Nephron (organoid): ENCODE data around the gene ERGIC2.
"Not testable (repeated sequence)": the region's sequence is repeated elsewhere in the genome, so short reads cannot be mapped to it uniquely, and the experiment has no call there.

Experiments used
- H3K27ac Mint-ChIP-seq, 3 experiments: 2 replicates each; pipeline ENCODE4 v1.8.0; 2020; ENCODE audit warnings: mixed read lengths in 3 of 3, mild to moderate bottlenecking in 2 of 3, moderate library complexity in 1 of 3
- H3K27me3 Mint-ChIP-seq: 2 replicates; pipeline ENCODE4 v1.8.0; 2021; ENCODE audit warnings: low read depth, mild to moderate bottlenecking, moderate library complexity, mixed read lengths
- H3K36me3 Mint-ChIP-seq: 2 replicates; pipeline ENCODE4 v1.8.0; 2020; ENCODE audit warnings: low read depth, mixed read lengths
- H3K4me1 Mint-ChIP-seq: 2 replicates; pipeline ENCODE4 v1.8.0; 2020; ENCODE audit warnings: mixed read lengths
- H3K4me3 Mint-ChIP-seq, 3 experiments: 2 replicates each; pipeline ENCODE4 v1.8.0; 2020; ENCODE audit warnings: mild to moderate bottlenecking in 3 of 3, mixed read lengths in 3 of 3, moderate library complexity in 2 of 3
- H3K9me3 Mint-ChIP-seq: 2 replicates; pipeline ENCODE4 v1.8.0; 2020; ENCODE audit warnings: mixed read lengths
- CTCF ChIP-seq, 3 experiments: fragments of 200-600 bp; sonication (generic); IDR thresholded peaks; one replicate each; pipeline ENCODE4 v1.5.0; 2021; ENCODE audit warnings: antibody characterized with exemption in 3 of 3; ENCODE audit not compliant: unreplicated experiment in 3 of 3

ERGIC2 gene

GRCh38 chr12:29389295-29389919 is 8.4 kb upstream of the ERGIC2 start:
- Mint-ChIP-seq H3K27me3 (peaks cover 4% of the 10 kb centered on the region), H3K27ac (no peak overlapping the region), H3K4me3 (no peak overlapping the region), H3K4me1 (no peaks in the 10 kb centered on the region), H3K36me3 (no peaks in the 10 kb centered on the region), H3K9me3 (no peaks in the 10 kb centered on the region)
- no peak for TF ChIP-seq CTCF (IDR thresholded peaks at IDR 0.05; ENCODE audit: unreplicated experiment in 3 of 3)

- H3K4me1 Mint-ChIP-seq, H3K27ac Mint-ChIP-seq, H3K36me3 Mint-ChIP-seq, H3K9me3 Mint-ChIP-seq, H3K4me3 Mint-ChIP-seq, H3K27me3 Mint-ChIP-seq: not testable (repeated sequence)
Observed at GRCh38 chr12:29386084-29386680, 5.2 kb upstream of the ERGIC2 start.

- not testable (repeated sequence) for H3K27ac Mint-ChIP-seq, H3K9me3 Mint-ChIP-seq, H3K36me3 Mint-ChIP-seq, H3K4me1 Mint-ChIP-seq, H3K27me3 Mint-ChIP-seq, H3K4me3 Mint-ChIP-seq
Observed at GRCh38 chr12:29385194-29385593, 4.2 kb upstream of the ERGIC2 start.

- TF ChIP-seq CTCF (IDR thresholded peaks at IDR 0.05; ENCODE audit: unreplicated experiment in 3 of 3): no peak
- Mint-ChIP-seq H3K36me3 (peaks cover 15% of the 10 kb centered on the region), H3K4me1 (peaks cover 25% of the 10 kb centered on the region), H3K27ac (no peak overlapping the region), H3K4me3 (peak overlapping the region; percentile 65 to 97 (median 94)), H3K27me3 (peaks cover 8% of the 10 kb centered on the region), H3K9me3 (no peaks in the 10 kb centered on the region)
Observed at GRCh38 chr12:29382251-29382650, 1.3 kb upstream of the ERGIC2 start.

- H3K36me3 Mint-ChIP-seq: peaks cover 35% of the 10 kb centered on the region
- TF ChIP-seq CTCF (IDR thresholded peaks at IDR 0.05; ENCODE audit: unreplicated experiment in 3 of 3): no peak
- H3K4me3 Mint-ChIP-seq: no peak overlapping the region
- H3K27me3 Mint-ChIP-seq: no peaks in the 10 kb centered on the region
- H3K9me3 Mint-ChIP-seq: no peaks in the 10 kb centered on the region
- no peak overlapping the region for H3K27ac Mint-ChIP-seq
- peaks cover 23% of the 10 kb centered on the region for H3K4me1 Mint-ChIP-seq
Observed at GRCh38 chr12:29376118-29376517, 4.9 kb downstream of the ERGIC2 start.

- Mint-ChIP-seq H3K27ac (no peak overlapping the region), H3K36me3 (peaks cover 39% of the 10 kb centered on the region), H3K27me3 (no peaks in the 10 kb centered on the region), H3K4me1 (peaks cover 13% of the 10 kb centered on the region), H3K4me3 (no peak overlapping the region), H3K9me3 (no peaks in the 10 kb centered on the region)
- no peak for TF ChIP-seq CTCF (IDR thresholded peaks at IDR 0.05; ENCODE audit: unreplicated experiment in 3 of 3)
Observed at GRCh38 chr12:29374913-29375312, 6.1 kb downstream of the ERGIC2 start.

- H3K27me3 Mint-ChIP-seq: no peaks in the 10 kb centered on the region
- TF ChIP-seq CTCF (IDR thresholded peaks at IDR 0.05; ENCODE audit: unreplicated experiment in 3 of 3): no peak
- no peaks in the 10 kb centered on the region for H3K9me3 Mint-ChIP-seq
- H3K4me1 Mint-ChIP-seq: peaks cover 4% of the 10 kb centered on the region
- H3K4me3 Mint-ChIP-seq: no peak overlapping the region
- H3K27ac Mint-ChIP-seq: no peak overlapping the region
- H3K36me3 Mint-ChIP-seq: peaks cover 39% of the 10 kb centered on the region
Observed at GRCh38 chr12:29374012-29374411, 7.0 kb downstream of the ERGIC2 start.
